HUES48 (cell line): ENCODE data around the gene RNH1.

Experiments
- H3K27ac ChIP-seq: one replicate; pipeline ENCODE4 v1.7.0; 2013; ENCODE audit warnings: low read depth, low read length, inconsistent platforms
- H3K27me3 ChIP-seq: 2 replicates; pipeline ENCODE4 v1.6.1; 2013; ENCODE audit warnings: mild to moderate bottlenecking, low read length; ENCODE audit not compliant: control insufficient read depth, insufficient read depth
- H3K36me3 ChIP-seq: 2 replicates; pipeline ENCODE4 v1.6.1; 2013; ENCODE audit warnings: low read length; ENCODE audit not compliant: control insufficient read depth, insufficient read depth
- H3K4me1 ChIP-seq: 2 replicates; pipeline ENCODE4 v1.6.1; 2013; ENCODE audit warnings: mild to moderate bottlenecking, low read length; ENCODE audit not compliant: control insufficient read depth, insufficient read depth
- H3K4me3 ChIP-seq: 2 replicates; pipeline ENCODE4 v1.5.1; 2013; ENCODE audit warnings: mild to moderate bottlenecking, low read depth, low read length
- H3K9ac ChIP-seq: 2 replicates; pipeline ENCODE4 v1.6.1; 2013; ENCODE audit warnings: mild to moderate bottlenecking, low read depth, low read length, moderate library complexity
- H3K9me3 ChIP-seq: 2 replicates; pipeline ENCODE4 v1.6.1; 2013; ENCODE audit warnings: low read length; ENCODE audit not compliant: control insufficient read depth, insufficient read depth

RNH1 gene

GRCh38 chr11:516400-516799 lies 9.4 kb upstream of the RNH1 start:
- H3K4me3 ChIP-seq: no peak overlapping the region
- H3K4me1 ChIP-seq: no peaks in the 10 kb centered on the region
- H3K9me3 ChIP-seq: peaks cover 3% of the 10 kb centered on the region; the same call in 1 of the 2 replicates
- no peaks in the 10 kb centered on the region for H3K36me3 ChIP-seq
- no peak overlapping the region for H3K27ac ChIP-seq
- no peaks in the 10 kb centered on the region for H3K27me3 ChIP-seq
- H3K9ac ChIP-seq: no peak overlapping the region

DNA sequence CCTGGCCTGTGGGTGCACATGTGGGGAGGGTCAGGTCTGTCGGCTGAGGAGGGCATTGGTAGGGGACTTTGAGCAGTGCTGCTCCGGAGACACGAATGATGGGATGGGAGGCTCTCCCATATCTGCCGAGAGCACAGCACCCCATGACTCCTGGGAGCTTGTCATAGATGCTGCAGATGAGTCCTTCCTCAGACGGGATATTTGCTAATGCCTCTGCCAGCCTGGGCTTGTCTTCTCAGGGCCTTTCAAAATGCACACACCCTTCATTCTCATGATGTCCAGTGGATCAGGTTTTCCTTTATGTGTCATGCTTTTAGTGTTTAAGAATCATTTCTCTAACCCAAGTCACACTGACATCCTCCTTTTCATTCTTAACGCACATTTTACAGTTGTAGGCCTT lies 8.1 kb upstream of the RNH1 start:
- Histone ChIP-seq H3K9ac (no peak overlapping the region), H3K27me3 (no peaks in the 10 kb centered on the region), H3K4me3 (no peak overlapping the region), H3K9me3 (peaks cover 3% of the 10 kb centered on the region; the same call in 1 of the 2 replicates), H3K36me3 (no peaks in the 10 kb centered on the region), H3K4me1 (no peaks in the 10 kb centered on the region), H3K27ac (no peak overlapping the region)

GRCh38 chr11:514606-515005 lies 7.6 kb upstream of the RNH1 start:
- no peak overlapping the region for H3K27ac ChIP-seq
- no peaks in the 10 kb centered on the region for H3K27me3 ChIP-seq
- no peak overlapping the region for H3K9ac ChIP-seq
- H3K36me3 ChIP-seq: peaks cover 4% of the 10 kb centered on the region; the same call in 1 of the 2 replicates
- H3K4me3 ChIP-seq: no peak overlapping the region
- peaks cover 3% of the 10 kb centered on the region; the same call in 1 of the 2 replicates for H3K9me3 ChIP-seq
- no peaks in the 10 kb centered on the region for H3K4me1 ChIP-seq

GRCh38 chr11:512761-513595 lies 5.9 kb upstream of the RNH1 start:
- Histone ChIP-seq H3K27ac (no peak overlapping the region), H3K27me3 (no peaks in the 10 kb centered on the region), H3K36me3 (peaks cover 4% of the 10 kb centered on the region; the same call in 1 of the 2 replicates), H3K9me3 (peaks cover 3% of the 10 kb centered on the region; the same call in 1 of the 2 replicates), H3K4me3 (no peak overlapping the region), H3K4me1 (no peaks in the 10 kb centered on the region), H3K9ac (no peak overlapping the region)

GRCh38 chr11:508956-509355 lies 1.9 kb upstream of the RNH1 start:
- Histone ChIP-seq H3K9me3 (no peaks in the 10 kb centered on the region), H3K4me3 (no peak overlapping the region), H3K4me1 (peaks cover 8% of the 10 kb centered on the region), H3K9ac (no peak overlapping the region), H3K27ac (no peak overlapping the region), H3K27me3 (no peaks in the 10 kb centered on the region), H3K36me3 (peaks cover 4% of the 10 kb centered on the region; the same call in 1 of the 2 replicates)

DNA sequence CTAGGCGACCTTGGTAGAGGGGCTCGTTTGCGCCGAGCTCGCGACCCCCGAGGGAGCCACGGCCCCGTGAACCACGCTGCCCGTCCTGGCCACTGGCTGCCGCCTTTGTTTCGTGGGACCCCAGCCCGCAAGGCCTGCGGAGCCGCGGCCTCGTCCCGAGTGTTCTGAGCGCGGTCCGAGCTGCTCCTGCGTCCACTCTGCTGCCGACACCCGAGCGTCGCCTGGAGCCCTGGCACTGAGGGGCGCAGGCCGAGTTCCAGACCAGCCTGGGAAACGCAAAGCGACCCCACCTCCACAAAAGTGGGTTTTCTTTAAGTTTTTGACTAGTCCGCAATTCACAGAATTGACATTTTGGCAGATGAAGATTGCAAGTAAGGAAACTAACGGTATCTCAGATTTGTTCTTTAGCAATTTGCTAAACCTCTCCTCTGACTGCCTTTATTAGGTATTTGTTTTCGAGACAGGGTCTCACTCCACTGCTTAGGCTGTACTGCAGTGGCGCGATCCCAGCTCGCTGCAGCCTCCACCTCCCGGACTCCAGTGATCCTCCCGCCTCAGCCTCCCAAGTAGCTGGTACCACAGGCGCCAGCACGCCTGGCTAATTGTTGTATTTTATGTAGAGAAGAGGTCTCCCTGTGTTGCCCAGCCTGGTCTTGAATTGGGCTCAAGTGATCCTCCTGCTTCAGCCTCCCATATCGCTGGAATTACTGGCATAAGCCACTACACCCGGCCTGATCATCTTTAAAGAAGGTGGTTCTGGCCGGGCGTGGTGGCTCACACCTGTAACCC lies 879 bp upstream of the RNH1 start:
- no peaks in the 10 kb centered on the region for H3K27me3 ChIP-seq
- peak overlapping the region; percentile 32; the same call in 1 of the 2 replicates for H3K9ac ChIP-seq
- peak overlapping the region; percentile 72 for H3K4me3 ChIP-seq
- H3K36me3 ChIP-seq: peaks cover 4% of the 10 kb centered on the region; the same call in 1 of the 2 replicates
- H3K27ac ChIP-seq: peak overlapping the region; percentile 14
- H3K4me1 ChIP-seq: peaks cover 8% of the 10 kb centered on the region
- H3K9me3 ChIP-seq: no peaks in the 10 kb centered on the region

DNA sequence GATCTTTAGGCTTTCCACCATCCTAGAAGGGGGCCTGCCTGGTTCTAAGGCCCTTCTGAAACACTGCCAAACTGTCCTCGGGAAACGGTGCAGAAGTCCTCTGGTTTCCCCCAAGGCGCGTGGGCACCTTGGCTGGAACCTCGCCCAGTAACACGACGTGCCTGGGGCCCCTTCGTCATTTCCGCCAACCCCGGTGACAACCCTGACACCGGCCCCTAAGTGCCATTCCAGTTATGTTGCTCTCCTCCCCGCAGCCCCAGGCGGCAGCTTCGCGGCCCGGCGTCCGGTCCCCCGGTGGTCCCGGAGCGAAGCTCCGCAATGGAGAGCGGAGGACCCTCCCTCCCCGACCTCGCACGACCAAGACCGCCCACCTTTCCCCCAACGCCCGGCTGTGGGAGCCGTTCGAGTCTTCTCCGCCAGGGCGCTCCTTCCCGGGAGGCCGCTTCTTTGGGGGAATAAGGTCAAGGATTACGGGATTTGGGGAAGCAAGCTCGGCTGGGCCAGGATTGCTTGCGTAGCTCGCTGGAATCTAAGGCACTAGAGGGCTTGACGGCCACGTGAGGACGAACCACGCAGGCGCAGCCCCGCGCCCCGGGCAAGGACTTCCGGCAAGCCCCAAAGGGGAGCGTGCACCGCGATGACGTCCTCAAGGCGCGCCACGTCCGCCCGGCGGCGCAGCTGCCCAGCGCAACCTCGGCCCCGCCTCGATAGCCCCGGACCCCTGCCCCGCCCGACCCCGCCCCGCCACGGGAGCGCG lies 626 bp downstream of the RNH1 start:
- Histone ChIP-seq H3K4me3 (peak overlapping the region; percentile 74), H3K9ac (peak overlapping the region; percentile 80), H3K4me1 (peaks cover 8% of the 10 kb centered on the region), H3K36me3 (peaks cover 4% of the 10 kb centered on the region), H3K27me3 (no peaks in the 10 kb centered on the region), H3K9me3 (no peaks in the 10 kb centered on the region), H3K27ac (peak overlapping the region; percentile 99)

DNA sequence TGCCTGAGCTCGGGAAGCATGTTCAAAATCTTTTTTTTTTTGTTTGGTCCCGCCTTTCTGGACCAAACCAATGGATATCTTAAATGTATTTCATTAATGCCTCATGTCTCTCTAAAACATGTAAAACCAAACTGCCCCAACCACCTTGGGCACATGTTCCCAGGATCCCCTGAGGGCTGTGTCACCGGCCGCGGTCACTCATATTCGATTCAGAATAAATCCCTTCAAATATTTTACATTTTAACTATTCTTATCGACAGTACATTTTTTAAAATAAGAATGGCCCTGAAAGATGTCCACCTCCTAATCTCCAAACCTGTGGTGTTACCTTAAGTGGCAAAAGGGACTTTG lies 2.1 kb downstream of the RNH1 start:
- Histone ChIP-seq H3K27ac (no peak overlapping the region), H3K4me3 (peak overlapping the region; percentile 45), H3K36me3 (peaks cover 16% of the 10 kb centered on the region), H3K9ac (no peak overlapping the region), H3K27me3 (no peaks in the 10 kb centered on the region), H3K4me1 (peaks cover 8% of the 10 kb centered on the region), H3K9me3 (no peaks in the 10 kb centered on the region)

DNA sequence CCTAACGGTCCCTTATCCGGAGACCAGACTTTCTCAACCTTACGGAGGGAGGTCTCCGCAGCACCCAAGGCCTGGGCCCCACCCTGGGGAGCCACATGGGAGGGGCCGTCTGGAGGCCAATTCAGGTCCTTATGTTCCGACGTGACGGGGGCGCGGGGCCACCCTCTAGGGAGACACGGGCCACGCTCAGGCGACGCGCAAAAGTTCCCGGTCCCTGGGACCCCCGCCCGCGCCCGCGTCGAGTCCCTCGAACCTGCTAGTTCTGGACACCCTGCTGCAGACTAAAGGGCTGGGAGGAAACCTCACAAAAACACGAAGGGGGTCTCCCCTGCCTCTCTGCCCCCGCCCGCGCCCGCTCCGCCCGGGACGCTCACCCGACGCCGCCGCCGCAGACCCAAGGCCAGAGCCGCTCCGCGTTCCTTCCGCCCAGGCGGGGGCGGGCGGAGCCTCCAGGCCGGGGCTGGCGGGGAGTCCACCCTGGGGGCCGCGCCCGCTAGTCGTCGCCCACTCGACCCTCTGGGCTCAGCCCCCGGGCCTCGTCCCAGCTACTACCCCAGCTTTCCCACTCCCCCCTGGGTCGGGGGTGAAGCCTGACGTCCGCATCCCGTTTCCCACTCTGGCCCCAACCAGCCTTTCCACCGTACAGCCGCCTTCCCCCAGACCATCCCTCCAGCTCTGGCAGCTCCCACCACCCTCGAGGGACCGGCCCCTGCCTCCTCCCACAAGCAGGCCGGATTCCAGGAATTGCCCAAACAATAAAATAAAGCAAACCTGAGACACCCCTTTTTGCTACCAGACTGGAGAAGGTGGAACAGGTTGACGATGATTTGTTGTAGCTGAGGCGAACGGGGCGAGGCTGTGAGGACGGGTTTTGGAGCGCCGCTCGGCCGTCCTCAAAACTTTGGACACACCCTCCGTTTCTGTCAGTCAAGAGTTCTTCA lies 2.7 kb downstream of the RNH1 start:
- Histone ChIP-seq H3K27ac (no peak overlapping the region), H3K9ac (no peak overlapping the region), H3K4me3 (peak overlapping the region; percentile 45), H3K4me1 (peaks cover 8% of the 10 kb centered on the region), H3K9me3 (no peaks in the 10 kb centered on the region), H3K27me3 (no peaks in the 10 kb centered on the region), H3K36me3 (peaks cover 19% of the 10 kb centered on the region)
